Measurements from ENCODE around the gene C5orf15.

The C5orf15 gene

GRCh38 chr5:133916914-133917313, 51.5 kb downstream of the C5orf15 start:
- intact Hi-C loops (cut with DNase I; ENCODE audit: low total_unique reads), result no loop called here
- no peak overlapping the region for H3K27ac ChIP-seq
- H3K27me3 ChIP-seq, result peaks cover 0 to 3% of the 10 kb centered on the region in 2 donors
- DNase-seq, result no peak
- no peaks in the 10 kb centered on the region for H3K9me3 ChIP-seq
- H3K4me1 ChIP-seq, result no peaks in the 10 kb centered on the region
- no peaks in the 10 kb centered on the region for H3K36me3 ChIP-seq
- no peak overlapping the region for H3K4me3 ChIP-seq
- TF ChIP-seq CTCF (IDR thresholded peaks at IDR 0.05), result no peak

- no peak overlapping the region for H3K4me3 ChIP-seq
- H3K36me3 ChIP-seq, result no peaks in the 10 kb centered on the region
- no peaks in the 10 kb centered on the region for H3K9me3 ChIP-seq
- H3K4me1 ChIP-seq, result no peaks in the 10 kb centered on the region
- intact Hi-C loops (cut with DNase I; ENCODE audit: low total_unique reads), result no loop called here
- no peak for TF ChIP-seq CTCF (IDR thresholded peaks at IDR 0.05)
- no peak for DNase-seq
- H3K27me3 ChIP-seq, result peaks cover 0 to 3% of the 10 kb centered on the region in 2 donors
- H3K27ac ChIP-seq, result no peak overlapping the region
Observed at GRCh38 chr5:133916479-133916878, 51.9 kb downstream of the C5orf15 start.

- H3K36me3 ChIP-seq, result no peaks in the 10 kb centered on the region
- intact Hi-C loops (cut with DNase I; ENCODE audit: low total_unique reads), result no loop called here
- no peaks in the 10 kb centered on the region for H3K9me3 ChIP-seq
- no peak overlapping the region for H3K4me3 ChIP-seq
- no peak for DNase-seq
- no peak overlapping the region for H3K27ac ChIP-seq
- H3K4me1 ChIP-seq, result no peaks in the 10 kb centered on the region
- TF ChIP-seq CTCF (IDR thresholded peaks at IDR 0.05), result no peak
- peaks cover 0 to 3% of the 10 kb centered on the region in 2 donors for H3K27me3 ChIP-seq
Observed at GRCh38 chr5:133914434-133914833, 54.0 kb downstream of the C5orf15 start.

GRCh38 chr5:133913413-133914155, 54.8 kb downstream of the C5orf15 start:
- DNase-seq, result no peak
- intact Hi-C loops (cut with DNase I; ENCODE audit: low total_unique reads), result no loop called here
- Histone ChIP-seq H3K4me1 (no peaks in the 10 kb centered on the region), H3K27me3 (no peaks in the 10 kb centered on the region), H3K9me3 (no peaks in the 10 kb centered on the region), H3K27ac (no peak overlapping the region), H3K4me3 (no peak overlapping the region), H3K36me3 (no peaks in the 10 kb centered on the region)
- no peak for TF ChIP-seq CTCF (IDR thresholded peaks at IDR 0.05)

- Histone ChIP-seq H3K4me3 (no peak overlapping the region), H3K27ac (no peak overlapping the region), H3K4me1 (no peaks in the 10 kb centered on the region), H3K36me3 (no peaks in the 10 kb centered on the region), H3K9me3 (no peaks in the 10 kb centered on the region), H3K27me3 (no peaks in the 10 kb centered on the region)
- DNase-seq, result no peak
- TF ChIP-seq CTCF (IDR thresholded peaks at IDR 0.05), result no peak
- intact Hi-C loops (cut with DNase I; ENCODE audit: low total_unique reads), result no loop called here
Observed at GRCh38 chr5:133912951-133913350, 55.5 kb downstream of the C5orf15 start.
